Nephron (organoid): ENCODE measurements around the gene DRC1.

ENCODE experiments used
- H3K27ac Mint-ChIP-seq, 3 experiments: 2 replicates each; pipeline ENCODE4 v1.8.0; 2020; ENCODE audit warnings: mixed read lengths in 3 of 3, mild to moderate bottlenecking in 2 of 3, moderate library complexity in 1 of 3
- H3K27me3 Mint-ChIP-seq: 2 replicates; pipeline ENCODE4 v1.8.0; 2021; ENCODE audit warnings: low read depth, mild to moderate bottlenecking, moderate library complexity, mixed read lengths
- H3K36me3 Mint-ChIP-seq: 2 replicates; pipeline ENCODE4 v1.8.0; 2020; ENCODE audit warnings: low read depth, mixed read lengths
- H3K4me1 Mint-ChIP-seq: 2 replicates; pipeline ENCODE4 v1.8.0; 2020; ENCODE audit warnings: mixed read lengths
- H3K4me3 Mint-ChIP-seq, 3 experiments: 2 replicates each; pipeline ENCODE4 v1.8.0; 2020; ENCODE audit warnings: mild to moderate bottlenecking in 3 of 3, mixed read lengths in 3 of 3, moderate library complexity in 2 of 3
- H3K9me3 Mint-ChIP-seq: 2 replicates; pipeline ENCODE4 v1.8.0; 2020; ENCODE audit warnings: mixed read lengths
- CTCF ChIP-seq, 3 experiments: fragments of 200-600 bp; sonication (generic); IDR thresholded peaks; one replicate each; pipeline ENCODE4 v1.5.0; 2021; ENCODE audit warnings: antibody characterized with exemption in 3 of 3; ENCODE audit not compliant: unreplicated experiment in 3 of 3

The DRC1 gene

GRCh38 chr2:26488463-26489212 is 86.9 kb downstream of the DRC1 start:
- H3K27me3 Mint-ChIP-seq: peaks cover 10% of the 10 kb centered on the region
- TF ChIP-seq CTCF (IDR thresholded peaks at IDR 0.05; ENCODE audit: unreplicated experiment in 3 of 3): no peak
- peaks cover 12% of the 10 kb centered on the region for H3K4me1 Mint-ChIP-seq
- H3K27ac Mint-ChIP-seq: no peak overlapping the region
- no peak overlapping the region for H3K4me3 Mint-ChIP-seq
- no peaks in the 10 kb centered on the region for H3K9me3 Mint-ChIP-seq
- H3K36me3 Mint-ChIP-seq: no peaks in the 10 kb centered on the region

DNA sequence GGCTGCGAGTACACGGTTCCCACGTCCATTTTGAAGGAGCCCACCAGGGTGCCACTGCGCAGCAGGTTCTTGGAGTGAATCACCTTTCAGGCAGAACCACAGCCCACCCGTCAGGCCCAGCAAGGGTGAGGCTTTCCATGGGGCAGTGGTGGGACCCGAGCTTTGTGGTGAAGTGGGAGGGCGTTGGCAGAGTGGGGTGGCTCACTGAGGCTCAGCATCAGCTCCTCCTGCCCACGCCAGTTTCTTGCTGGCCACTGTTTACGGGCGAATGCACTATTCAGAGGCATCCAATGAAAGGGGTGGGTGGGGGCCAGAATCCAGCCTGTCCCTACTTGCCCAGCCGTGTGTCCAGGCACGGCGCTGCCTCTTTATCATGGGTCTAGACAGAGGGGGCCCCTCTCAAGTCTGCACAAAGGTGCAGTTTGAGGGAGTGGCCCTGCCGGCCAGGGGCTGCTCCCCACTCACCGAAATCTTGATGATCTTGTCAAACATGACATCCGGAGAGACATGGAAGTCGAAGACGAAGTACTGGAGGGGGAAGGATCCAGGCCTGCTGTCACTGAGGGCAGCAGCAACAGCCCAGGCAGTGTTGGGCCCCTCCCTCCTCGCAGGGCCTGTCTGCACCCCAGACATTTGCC is 87.6 kb downstream of the DRC1 start:
- no peaks in the 10 kb centered on the region for H3K9me3 Mint-ChIP-seq
- H3K27ac Mint-ChIP-seq: no peak overlapping the region
- TF ChIP-seq CTCF (IDR thresholded peaks at IDR 0.05; ENCODE audit: unreplicated experiment in 3 of 3): no peak
- H3K27me3 Mint-ChIP-seq: peaks cover 10% of the 10 kb centered on the region
- no peaks in the 10 kb centered on the region for H3K36me3 Mint-ChIP-seq
- peaks cover 5% of the 10 kb centered on the region for H3K4me1 Mint-ChIP-seq
- H3K4me3 Mint-ChIP-seq: no peak overlapping the region

- Mint-ChIP-seq H3K4me3 (no peak overlapping the region), H3K9me3 (no peaks in the 10 kb centered on the region), H3K27me3 (peaks cover 8% of the 10 kb centered on the region), H3K36me3 (no peaks in the 10 kb centered on the region), H3K27ac (no peak overlapping the region), H3K4me1 (peaks cover 6% of the 10 kb centered on the region)
- no peak for TF ChIP-seq CTCF (IDR thresholded peaks at IDR 0.05; ENCODE audit: unreplicated experiment in 3 of 3)
Observed at GRCh38 chr2:26491563-26492167, 89.9 kb downstream of the DRC1 start.

DNA sequence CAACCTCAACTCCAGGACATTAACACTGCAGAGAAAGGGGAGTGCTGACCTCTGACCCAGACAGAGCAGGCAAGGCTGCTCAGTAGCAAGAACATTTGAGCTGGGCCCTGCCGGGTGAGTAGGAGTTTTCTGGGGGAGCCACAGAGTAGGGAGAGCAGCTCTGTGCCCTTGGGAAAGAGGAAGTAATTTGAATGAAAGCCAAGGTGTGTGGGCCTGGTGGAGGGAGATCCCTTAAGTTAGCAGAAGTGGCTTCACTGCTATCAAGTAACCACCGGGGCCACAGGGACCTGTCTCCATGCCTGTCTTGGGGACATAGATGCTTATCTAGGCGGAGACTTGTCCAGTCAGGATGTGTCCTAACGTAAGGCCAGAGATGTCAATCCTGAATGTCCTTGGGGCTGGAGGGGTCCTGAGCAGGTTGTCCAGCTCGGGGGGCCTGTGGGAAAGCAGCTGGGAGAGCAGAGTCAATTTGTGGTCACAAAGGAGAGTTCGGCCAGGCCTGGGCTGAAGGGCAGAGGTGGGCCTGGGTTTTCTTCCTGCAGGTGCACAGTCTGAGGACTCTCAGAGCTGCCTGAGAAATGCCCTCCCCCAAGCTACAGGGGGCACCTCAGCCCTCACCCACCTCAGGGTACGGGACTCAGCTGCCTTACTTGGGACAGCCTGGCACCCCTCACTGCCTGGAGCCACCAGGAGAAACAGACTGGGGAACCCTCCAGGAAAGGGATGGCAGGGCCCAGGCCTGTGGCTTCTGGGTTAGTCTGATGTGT is 91.2 kb downstream of the DRC1 start:
- no peak overlapping the region for H3K27ac Mint-ChIP-seq
- no peak overlapping the region for H3K4me3 Mint-ChIP-seq
- TF ChIP-seq CTCF (IDR thresholded peaks at IDR 0.05; ENCODE audit: unreplicated experiment in 3 of 3): no peak
- H3K27me3 Mint-ChIP-seq: peaks cover 11% of the 10 kb centered on the region
- H3K36me3 Mint-ChIP-seq: no peaks in the 10 kb centered on the region
- no peaks in the 10 kb centered on the region for H3K9me3 Mint-ChIP-seq
- H3K4me1 Mint-ChIP-seq: peaks cover 6% of the 10 kb centered on the region

DNA sequence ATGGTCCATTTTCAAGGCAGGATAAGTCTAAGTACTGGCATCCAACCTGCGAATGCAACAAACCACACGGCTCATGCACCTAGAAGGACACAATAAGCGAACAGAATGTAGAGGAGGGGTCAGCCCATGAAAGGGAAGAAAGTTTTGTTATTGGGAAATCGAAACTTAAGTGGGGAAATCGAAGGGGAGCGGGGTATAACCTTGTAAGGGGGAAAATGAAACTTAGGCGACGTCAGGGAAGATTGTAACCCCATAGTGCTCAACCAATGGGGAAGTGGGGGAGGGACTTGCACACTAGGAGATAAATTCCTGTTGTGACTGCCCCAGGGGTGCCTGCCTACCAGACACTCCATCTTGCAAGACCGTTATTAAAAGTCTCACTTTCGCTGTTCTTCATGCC is 91.8 kb downstream of the DRC1 start:
- H3K9me3 Mint-ChIP-seq: no peaks in the 10 kb centered on the region
- H3K27ac Mint-ChIP-seq: no peak overlapping the region
- peaks cover 16% of the 10 kb centered on the region for H3K27me3 Mint-ChIP-seq
- peaks cover 6% of the 10 kb centered on the region for H3K4me1 Mint-ChIP-seq
- TF ChIP-seq CTCF (IDR thresholded peaks at IDR 0.05; ENCODE audit: unreplicated experiment in 3 of 3): no peak
- no peak overlapping the region for H3K4me3 Mint-ChIP-seq
- no peaks in the 10 kb centered on the region for H3K36me3 Mint-ChIP-seq
